ENCODE data around the gene ENOSF1.
A peak's percentile ranks its signal among the peaks of the same experiment; 100 is the strongest.
"Not testable (repeated sequence)": the region's sequence is repeated elsewhere in the genome, so short reads cannot be mapped to it uniquely, and the experiment has no call there.

ENOSF1 gene

GRCh38 chr18:712401-713134 is at the start of gene ENOSF1:
Gene ENOSF1, minus strand, starts transcription at chr18:712630. Its CDS starts 43 bp downstream, at chr18:712587.
- peak; percentile 93 for DNase-seq

- not testable (repeated sequence) for DNase-seq
These were observed 47.4 kb upstream of the ENOSF1 start for GRCh38 chr18:759864-760263.

GRCh38 chr18:755506-755905 is 43.1 kb upstream of the ENOSF1 start:
- DNase-seq: no peak

GRCh38 chr18:754656-755055 is 42.2 kb upstream of the ENOSF1 start:
- DNase-seq: no peak

- DNase-seq: no peak
These were observed 38.0 kb upstream of the ENOSF1 start for GRCh38 chr18:750456-750855.

- DNase-seq: no peak
These were observed 32.6 kb upstream of the ENOSF1 start for GRCh38 chr18:744832-745597.

GRCh38 chr18:741931-742512 is 29.6 kb upstream of the ENOSF1 start:
- DNase-seq: peak; percentile 58

GRCh38 chr18:732371-732770 is 19.9 kb upstream of the ENOSF1 start:
- DNase-seq: no peak

GRCh38 chr18:731185-731584 is 18.8 kb upstream of the ENOSF1 start:
- no peak for DNase-seq

- DNase-seq: no peak
These were observed 18.3 kb upstream of the ENOSF1 start for GRCh38 chr18:730692-731091.

GRCh38 chr18:730120-730519 is 17.7 kb upstream of the ENOSF1 start:
- DNase-seq: not testable (repeated sequence)

- DNase-seq: no peak
These were observed 13.2 kb upstream of the ENOSF1 start for GRCh38 chr18:725646-726045.

- DNase-seq: no peak
These were observed 11.2 kb upstream of the ENOSF1 start for GRCh38 chr18:723541-724080.

- DNase-seq: no peak
These were observed 4.6 kb upstream of the ENOSF1 start for GRCh38 chr18:717003-717402.

- peak; percentile 68 for DNase-seq
These were observed 3.2 kb upstream of the ENOSF1 start for GRCh38 chr18:715626-716025.

- DNase-seq: no peak
These were observed 683 bp upstream of the ENOSF1 start for GRCh38 chr18:713135-713490.

GRCh38 chr18:711657-712400 is 601 bp downstream of the ENOSF1 start:
- peak; percentile 86 for DNase-seq

GRCh38 chr18:711310-711656 is 1.1 kb downstream of the ENOSF1 start:
- DNase-seq: no peak

GRCh38 chr18:710418-711300 is 1.8 kb downstream of the ENOSF1 start:
- no peak for DNase-seq

GRCh38 chr18:709771-710170 is 2.7 kb downstream of the ENOSF1 start:
- no peak for DNase-seq

GRCh38 chr18:708096-708495 is 4.3 kb downstream of the ENOSF1 start:
- no peak for DNase-seq

GRCh38 chr18:706405-706804 is 6.0 kb downstream of the ENOSF1 start:
- no peak for DNase-seq
